Astrocyte of the spinal cord (primary cell): ENCODE measurements around the gene TACSTD2.
A peak's percentile ranks its signal among the peaks of the same experiment; 100 is the strongest.

Source experiments
- DNase-seq: peaks from one replicate; pipeline ENCODE4 v3.0.0; 2011; ENCODE audit warnings: low read depth, low spot score
- H3K4me3 ChIP-seq: 2 replicates; pipeline ENCODE4 v1.5.1; 2011; ENCODE audit warnings: low read depth, mild to moderate bottlenecking, low read length, moderate library complexity
- in situ Hi-C: cut with HindIII; loops from 2 replicates; pipeline ENCODE4 v1.10.0; 2017; ENCODE audit warnings: low sequenced_read_pairs
- TF ChIP-seq, protein P1 (sequence below): IDR thresholded peaks from 2 replicates; pipeline ENCODE4 v1.5.1; 2012; ENCODE audit warnings: low read depth, mild to moderate bottlenecking, low read length, inconsistent platforms

The TACSTD2 gene

DNA sequence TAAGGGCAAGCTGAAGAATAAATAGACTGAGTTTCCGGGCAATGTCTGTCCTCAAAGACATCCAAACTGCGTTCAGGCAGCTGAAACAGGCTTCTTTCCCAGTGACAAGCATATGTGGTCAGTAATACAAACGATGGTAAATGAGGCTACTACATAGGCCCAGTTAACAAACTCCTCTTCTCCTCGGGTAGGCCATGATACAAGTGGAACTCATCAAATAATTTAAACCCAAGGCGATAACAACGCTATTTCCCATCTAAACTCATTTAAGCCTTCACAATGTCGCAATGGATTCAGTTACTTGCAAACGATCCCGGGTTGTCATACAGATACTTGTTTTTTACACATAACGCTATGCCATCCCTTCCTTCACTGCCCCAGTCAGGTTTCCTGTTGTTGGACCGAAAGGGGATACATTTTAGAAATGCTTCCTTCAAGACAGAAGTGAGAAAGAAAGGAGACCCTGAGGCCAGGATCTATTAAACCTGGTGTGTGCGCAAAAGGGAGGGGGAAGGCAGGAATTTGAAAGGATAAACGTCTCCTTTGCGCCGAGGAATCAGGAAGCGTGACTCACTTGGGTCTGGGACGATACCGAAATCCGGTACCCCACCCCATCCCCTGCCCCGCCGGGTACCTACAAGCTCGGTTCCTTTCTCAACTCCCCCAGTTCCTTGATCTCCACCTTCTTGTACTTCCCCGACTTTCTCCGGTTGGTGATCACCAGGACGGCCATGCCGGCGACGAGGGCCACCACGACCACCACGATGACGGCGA lies 1.3 kb downstream of the TACSTD2 start:
- H3K4me3 ChIP-seq, result peak overlapping the region; percentile 24
- no peak for DNase-seq
- TF ChIP-seq, protein P1, sequence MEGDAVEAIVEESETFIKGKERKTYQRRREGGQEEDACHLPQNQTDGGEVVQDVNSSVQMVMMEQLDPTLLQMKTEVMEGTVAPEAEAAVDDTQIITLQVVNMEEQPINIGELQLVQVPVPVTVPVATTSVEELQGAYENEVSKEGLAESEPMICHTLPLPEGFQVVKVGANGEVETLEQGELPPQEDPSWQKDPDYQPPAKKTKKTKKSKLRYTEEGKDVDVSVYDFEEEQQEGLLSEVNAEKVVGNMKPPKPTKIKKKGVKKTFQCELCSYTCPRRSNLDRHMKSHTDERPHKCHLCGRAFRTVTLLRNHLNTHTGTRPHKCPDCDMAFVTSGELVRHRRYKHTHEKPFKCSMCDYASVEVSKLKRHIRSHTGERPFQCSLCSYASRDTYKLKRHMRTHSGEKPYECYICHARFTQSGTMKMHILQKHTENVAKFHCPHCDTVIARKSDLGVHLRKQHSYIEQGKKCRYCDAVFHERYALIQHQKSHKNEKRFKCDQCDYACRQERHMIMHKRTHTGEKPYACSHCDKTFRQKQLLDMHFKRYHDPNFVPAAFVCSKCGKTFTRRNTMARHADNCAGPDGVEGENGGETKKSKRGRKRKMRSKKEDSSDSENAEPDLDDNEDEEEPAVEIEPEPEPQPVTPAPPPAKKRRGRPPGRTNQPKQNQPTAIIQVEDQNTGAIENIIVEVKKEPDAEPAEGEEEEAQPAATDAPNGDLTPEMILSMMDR, result no peak
- in situ Hi-C loops, result no loop called here

DNA sequence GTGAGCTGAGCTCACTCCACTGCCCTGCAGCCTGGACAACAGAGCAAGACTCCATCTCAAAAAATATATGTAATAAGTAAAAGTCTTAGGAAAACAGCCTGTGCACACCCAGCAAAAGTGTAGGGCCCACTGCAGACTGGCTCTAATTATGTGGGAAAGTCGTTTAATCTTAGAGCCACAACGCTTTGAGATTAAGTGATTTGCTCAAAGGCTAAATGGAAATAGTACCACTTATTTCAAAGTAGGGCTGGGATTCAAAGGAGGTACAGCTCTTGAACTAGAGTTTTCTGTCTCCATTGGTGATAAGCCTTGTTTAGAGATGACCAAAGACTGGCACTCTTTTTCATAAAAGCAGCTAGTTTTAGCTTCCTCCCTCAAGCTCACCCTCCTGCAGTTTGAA lies 2.2 kb downstream of the TACSTD2 start:
- no peak overlapping the region for H3K4me3 ChIP-seq
- in situ Hi-C loops, result no loop called here
- TF ChIP-seq, protein P1, result no peak
- DNase-seq, result no peak

DNA sequence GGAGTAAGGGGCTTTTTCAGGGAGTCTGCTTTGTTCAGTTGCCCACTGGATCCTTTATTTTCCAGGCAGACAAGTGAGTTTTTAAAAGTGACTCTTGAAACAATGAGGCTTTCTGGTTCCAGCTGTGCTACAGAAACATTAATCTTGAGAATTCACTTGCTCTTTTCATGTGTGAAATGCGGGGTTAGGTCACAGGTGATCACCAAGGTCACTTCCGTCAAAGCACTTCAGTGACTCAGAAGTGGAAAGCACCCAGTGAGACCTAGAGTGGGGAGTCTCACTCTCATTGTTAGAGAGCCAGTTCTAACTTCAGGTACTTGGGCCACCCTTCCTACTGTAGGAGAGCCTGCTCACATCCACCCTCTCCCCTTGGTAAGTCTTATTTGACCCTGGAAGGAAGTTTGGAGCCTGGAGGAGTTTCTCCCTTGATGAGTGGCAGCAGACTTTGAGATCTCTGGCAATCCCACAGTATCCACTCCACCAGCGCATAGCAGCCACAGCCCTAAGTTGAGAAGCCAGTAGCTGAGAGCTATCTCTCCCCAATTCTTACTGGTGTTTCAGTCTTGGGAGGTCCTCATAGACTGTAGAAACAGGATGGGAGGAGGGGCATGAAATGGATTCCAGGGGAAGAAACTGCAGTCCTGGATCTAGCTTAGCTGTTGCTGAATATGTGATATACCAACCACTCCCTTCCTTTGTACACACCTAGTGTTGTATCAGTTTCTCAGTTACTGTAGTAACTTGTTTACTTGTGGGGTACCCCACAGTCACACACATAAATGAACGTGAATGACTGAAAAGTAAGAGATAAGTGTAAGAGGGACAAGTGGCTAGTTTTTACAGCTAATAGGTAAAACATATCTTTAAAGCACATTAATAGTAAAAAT lies 3.1 kb downstream of the TACSTD2 start:
- TF ChIP-seq, protein P1, result no peak
- in situ Hi-C loops, result no loop called here
- H3K4me3 ChIP-seq, result no peak overlapping the region
- no peak for DNase-seq

DNA sequence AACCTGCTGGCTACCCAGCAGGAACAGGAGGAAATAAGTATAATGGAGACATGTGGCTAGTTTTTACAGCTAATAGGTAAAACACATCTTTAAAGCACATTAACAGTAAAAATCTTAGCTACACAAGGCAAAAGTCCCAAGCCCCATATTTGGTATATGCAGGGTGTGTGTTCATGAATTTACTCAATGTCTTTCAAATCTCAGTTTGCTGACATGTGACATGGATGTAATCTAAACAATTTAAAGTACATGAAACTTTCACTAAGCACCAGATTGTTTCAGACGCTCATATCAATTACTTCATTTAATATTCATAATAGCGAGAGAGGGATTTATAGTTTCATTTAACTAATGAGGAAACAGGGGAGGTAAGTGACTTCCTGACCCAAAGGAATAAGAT lies 3.9 kb downstream of the TACSTD2 start:
- no peak for DNase-seq
- no peak overlapping the region for H3K4me3 ChIP-seq
- in situ Hi-C loops, result no loop called here
- TF ChIP-seq, protein P1, result no peak

DNA sequence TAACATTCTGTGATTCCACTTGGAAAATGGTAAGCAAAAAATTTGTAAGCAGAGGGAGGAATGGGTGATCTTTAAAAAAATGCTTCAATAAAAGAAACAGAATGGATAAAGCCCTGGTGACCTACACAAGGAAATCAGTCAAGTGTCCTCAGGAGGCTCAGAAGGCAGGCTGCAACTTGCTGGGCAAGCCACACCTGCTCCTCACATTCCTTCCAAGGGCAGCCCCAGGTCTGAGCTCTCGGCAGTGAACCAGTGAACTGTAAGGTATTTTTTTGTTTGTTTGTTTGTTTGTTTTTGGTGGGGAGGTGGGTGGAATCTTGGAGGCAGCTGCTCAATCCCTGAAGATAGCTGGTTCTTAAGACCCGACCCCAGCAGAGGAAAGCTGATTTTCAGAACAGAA lies 4.4 kb downstream of the TACSTD2 start:
- in situ Hi-C loops, result no loop called here
- TF ChIP-seq, protein P1, result no peak
- no peak for DNase-seq
- no peak overlapping the region for H3K4me3 ChIP-seq

DNA sequence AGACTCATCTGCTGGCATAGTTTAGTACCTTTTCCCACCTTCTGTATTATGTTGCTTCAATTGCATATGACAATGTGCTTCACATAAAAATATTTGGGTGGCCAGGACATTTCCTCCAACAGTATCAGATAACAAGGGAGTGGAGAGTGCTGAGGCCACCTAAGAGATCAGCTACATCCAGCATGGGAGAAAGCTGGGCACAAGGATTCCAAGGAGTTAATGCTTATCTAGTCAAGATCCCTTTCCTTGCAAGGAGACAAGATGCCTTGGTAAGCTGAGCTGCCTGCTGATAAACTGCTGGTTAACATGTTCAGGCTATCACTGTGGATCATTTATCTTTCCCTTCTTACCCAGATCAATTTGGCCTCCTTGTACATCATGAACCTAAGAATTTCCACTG lies 5.4 kb downstream of the TACSTD2 start:
- in situ Hi-C loops, result no loop called here

More for the DNA sequence above, 5.4 kb downstream of the TACSTD2 start:
- DNase-seq, result no peak
- no peak overlapping the region for H3K4me3 ChIP-seq
- TF ChIP-seq, protein P1, result no peak
